Measurements from ENCODE around the gene FHDC1.

Gene FHDC1

DNA sequence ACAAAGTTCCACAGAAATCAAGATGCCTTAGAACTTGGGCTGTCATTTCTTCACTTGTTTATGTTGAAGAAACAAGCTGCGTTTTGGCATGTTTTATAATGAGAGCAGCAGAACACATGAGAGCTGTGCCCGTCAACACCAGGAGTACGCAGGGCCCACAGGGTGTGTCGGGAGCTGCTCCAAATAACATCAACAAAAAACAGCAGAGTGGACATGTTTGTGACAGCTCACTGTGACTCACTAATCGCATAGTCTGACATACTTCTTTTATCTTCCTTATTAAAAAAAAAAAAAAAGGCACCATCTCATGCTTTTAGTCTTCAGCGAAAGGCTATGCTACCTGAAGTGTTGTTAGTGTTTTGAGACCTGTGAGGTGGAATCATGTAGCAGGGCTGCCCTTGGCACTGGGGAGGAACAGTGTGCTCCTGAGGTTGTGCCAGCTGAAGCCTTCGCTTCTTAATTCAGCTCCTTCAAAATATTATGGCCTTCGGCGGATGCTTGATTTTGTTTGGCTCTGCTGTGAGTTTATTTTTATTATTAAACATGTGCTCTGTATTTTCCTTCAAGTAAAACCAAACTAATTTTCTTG is 32.8 kb downstream of the FHDC1 start:
- DNase-seq (ENCODE audit: low read depth), result no peak
- in situ Hi-C loops (cut with HindIII; ENCODE audit: low sequenced_read_pairs), result no loop called here
- no peak overlapping the region for H3K4me3 ChIP-seq (ENCODE audit: low read depth, low read length)
- TF ChIP-seq, protein P1, sequence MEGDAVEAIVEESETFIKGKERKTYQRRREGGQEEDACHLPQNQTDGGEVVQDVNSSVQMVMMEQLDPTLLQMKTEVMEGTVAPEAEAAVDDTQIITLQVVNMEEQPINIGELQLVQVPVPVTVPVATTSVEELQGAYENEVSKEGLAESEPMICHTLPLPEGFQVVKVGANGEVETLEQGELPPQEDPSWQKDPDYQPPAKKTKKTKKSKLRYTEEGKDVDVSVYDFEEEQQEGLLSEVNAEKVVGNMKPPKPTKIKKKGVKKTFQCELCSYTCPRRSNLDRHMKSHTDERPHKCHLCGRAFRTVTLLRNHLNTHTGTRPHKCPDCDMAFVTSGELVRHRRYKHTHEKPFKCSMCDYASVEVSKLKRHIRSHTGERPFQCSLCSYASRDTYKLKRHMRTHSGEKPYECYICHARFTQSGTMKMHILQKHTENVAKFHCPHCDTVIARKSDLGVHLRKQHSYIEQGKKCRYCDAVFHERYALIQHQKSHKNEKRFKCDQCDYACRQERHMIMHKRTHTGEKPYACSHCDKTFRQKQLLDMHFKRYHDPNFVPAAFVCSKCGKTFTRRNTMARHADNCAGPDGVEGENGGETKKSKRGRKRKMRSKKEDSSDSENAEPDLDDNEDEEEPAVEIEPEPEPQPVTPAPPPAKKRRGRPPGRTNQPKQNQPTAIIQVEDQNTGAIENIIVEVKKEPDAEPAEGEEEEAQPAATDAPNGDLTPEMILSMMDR (IDR thresholded peaks at IDR 0.05; ENCODE audit: low read depth, low read length, missing control alignments), result no peak

DNA sequence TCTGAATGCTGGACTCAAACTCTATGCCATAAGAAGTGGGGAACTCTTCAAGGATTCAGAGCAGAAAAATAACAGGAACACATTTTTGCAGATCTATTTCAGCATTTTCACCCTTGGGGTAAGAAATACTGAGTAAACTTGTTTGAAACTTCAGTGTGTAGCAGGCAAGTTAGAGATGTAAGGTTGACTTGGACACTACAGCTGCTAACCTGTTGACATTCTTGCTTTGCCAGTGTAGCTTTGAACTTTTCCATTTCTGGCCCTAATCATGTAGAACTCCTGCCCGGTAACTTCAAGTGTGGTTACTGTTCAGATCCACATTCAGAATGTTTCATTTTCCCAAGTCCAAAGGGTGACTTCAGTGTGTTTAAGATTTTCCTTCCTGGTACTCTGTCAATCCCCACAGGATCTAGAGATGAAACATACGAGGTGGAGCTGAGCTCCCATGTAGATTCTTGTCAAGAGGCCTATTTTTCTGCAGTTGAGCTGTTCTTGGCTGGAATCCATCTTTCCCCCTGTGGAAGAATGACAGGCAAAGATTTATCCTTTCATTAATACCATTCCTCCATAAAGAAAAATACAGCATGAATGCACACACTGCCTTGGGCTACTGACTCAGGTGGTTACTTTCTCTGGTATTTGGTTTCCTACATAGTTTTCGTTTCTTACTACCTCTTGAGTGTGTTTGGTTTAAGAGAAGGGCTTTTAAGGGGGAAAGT is 34.1 kb downstream of the FHDC1 start:
- DNase-seq (ENCODE audit: low read depth), result peak; percentile 73
- in situ Hi-C loops (cut with HindIII; ENCODE audit: low sequenced_read_pairs), result no loop called here
- TF ChIP-seq, protein P1 (IDR thresholded peaks at IDR 0.05; ENCODE audit: low read depth, low read length, missing control alignments), result no peak
- no peak overlapping the region for H3K4me3 ChIP-seq (ENCODE audit: low read depth, low read length)

DNA sequence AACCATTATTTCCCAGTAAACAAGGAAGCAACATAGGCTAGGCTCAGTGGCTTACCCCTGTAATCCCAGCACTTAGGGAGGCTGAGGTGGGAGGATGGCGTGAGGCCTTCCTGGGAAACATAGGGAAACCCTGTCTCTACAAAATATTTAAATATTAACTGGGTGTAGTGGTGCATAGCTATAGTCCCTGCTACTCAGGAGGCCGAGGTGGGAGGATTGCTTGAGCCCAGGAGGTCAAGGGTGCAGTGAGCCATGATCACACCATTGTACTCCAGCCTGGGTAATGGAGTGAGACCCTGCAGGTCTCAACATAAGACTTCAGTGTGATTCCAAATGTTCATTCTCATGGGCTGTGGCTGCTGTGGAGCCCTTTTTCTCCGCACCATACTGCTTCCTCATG is 34.9 kb downstream of the FHDC1 start:
- H3K4me3 ChIP-seq (ENCODE audit: low read depth, low read length), result no peak overlapping the region
- TF ChIP-seq, protein P1 (IDR thresholded peaks at IDR 0.05; ENCODE audit: low read depth, low read length, missing control alignments), result no peak
- in situ Hi-C loops (cut with HindIII; ENCODE audit: low sequenced_read_pairs), result no loop called here
- no peak for DNase-seq (ENCODE audit: low read depth)

DNA sequence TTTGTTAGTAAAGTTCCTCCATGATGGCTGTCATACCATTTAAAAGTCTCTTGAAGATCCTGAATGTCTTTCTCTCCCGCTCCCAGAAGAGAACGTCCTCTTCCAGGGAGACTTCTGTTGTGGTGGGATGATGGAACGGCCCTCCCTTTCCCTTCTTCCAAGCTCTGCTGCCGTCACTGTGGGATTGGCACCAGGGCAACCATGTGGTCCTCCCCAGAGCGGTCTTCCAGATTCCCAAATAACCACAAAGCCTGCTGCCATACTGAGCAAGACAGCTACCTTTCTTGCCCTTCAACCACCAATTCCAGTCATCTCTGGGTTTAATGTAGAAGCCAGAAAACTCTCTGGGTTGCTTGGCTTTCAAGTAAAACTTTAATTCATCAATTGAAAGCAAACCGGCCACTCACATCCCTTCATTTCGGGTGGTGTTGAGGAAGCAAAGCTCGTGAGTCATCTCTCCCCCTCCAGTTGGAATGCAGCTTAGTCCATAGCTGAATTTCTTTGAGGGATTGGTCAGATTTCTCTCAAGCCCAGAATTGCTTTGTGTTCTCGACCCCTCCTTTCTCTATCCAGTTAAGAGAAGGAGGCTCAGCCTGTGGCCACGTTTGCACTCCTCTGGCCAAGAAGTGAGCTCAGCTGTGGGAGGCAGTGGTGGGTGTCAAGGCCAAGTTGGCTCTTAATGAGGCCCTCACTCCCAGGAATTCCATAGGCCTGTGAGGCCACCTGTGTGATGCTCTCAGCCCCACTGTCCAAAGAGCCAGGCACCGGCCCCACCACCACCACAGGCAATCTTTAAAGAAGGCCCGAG is 36.9 kb downstream of the FHDC1 start:
- in situ Hi-C loops (cut with HindIII; ENCODE audit: low sequenced_read_pairs), result no loop called here
- TF ChIP-seq, protein P1 (IDR thresholded peaks at IDR 0.05; ENCODE audit: low read depth, low read length, missing control alignments), result no peak
- peak; percentile 99 for DNase-seq (ENCODE audit: low read depth)
- H3K4me3 ChIP-seq (ENCODE audit: low read depth, low read length), result no peak overlapping the region

DNA sequence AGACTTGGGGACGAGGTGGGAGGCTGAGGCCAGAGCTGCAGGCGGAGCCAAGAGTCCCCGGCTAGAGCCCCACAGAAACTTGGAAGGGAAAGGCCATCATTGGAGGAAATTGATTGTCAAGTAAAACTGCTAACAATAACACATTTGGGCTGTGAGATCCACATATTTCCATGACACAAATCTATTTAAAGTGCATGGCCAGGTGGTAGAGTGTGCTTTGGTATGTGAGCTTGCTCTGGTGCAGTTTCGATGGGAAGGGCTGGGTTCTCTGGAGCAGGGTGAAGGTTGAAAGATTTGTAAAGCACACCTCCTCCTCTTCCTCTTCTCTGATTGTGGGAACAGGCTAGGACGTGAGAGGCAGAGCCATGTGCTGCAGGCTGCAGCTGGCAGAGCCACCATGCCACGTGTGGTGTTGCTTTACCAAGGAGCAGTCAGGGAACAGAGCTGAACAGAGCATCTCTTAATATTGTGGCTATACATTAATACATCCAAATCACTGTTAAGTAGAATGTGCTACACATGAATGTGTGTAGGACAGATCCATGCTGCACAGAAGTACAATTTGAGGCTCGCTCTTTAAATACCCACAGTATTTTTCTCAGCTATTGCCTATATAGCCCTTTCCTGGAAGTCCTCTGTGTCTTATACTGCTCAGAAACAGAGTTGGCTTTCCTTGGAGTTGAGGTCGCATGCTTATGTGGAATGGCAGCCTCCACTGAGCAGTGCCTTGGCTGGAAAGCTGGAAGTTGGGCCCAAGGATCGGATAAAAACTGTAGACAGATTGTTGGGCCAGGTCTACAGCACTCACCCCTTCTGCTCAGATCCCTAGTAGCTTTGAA is 37.7 kb downstream of the FHDC1 start:
- TF ChIP-seq, protein P1 (IDR thresholded peaks at IDR 0.05; ENCODE audit: low read depth, low read length, missing control alignments), result no peak
- H3K4me3 ChIP-seq (ENCODE audit: low read depth, low read length), result no peak overlapping the region
- in situ Hi-C loops (cut with HindIII; ENCODE audit: low sequenced_read_pairs), result no loop called here
- no peak for DNase-seq (ENCODE audit: low read depth)

Data from astrocyte of the cerebellum (primary cell).